K562 (cell line): ENCODE results near the gene SHLD2. TPM values are rescaled to one million over a fixed set of nuclear protein-coding genes. Genes with fewer than 3 reads are reported as not detected.

Experiments used
- CBX8 ChIP-seq: fragments of 200-600 bp; sonication (generic); IDR thresholded peaks from 2 replicates; pipeline ENCODE4 v1.6.1; 2012; ENCODE audit warnings: borderline replicate concordance, mixed run types, low read depth, mild to moderate bottlenecking, moderate library complexity, mixed read lengths, low read length, control low read depth, inconsistent platforms; ENCODE audit not compliant: poor library complexity, severe bottlenecking; ENCODE audit errors: extremely low read depth
- GABPA ChIP-seq: fragments of 200-800 bp; sonication (Bioruptor generic); conservative IDR thresholded peaks from 2 replicates; pipeline ENCODE4 v1.6.1; 2016; ENCODE audit warnings: low read depth, missing genetic modification characterization, missing compliant biosample characterization
- MYC ChIP-seq, 2 experiments: fragments of 250-450 bp in 1 of 2; sonication (Bioruptor Pico) in 1 of 2; IDR thresholded peaks; 2 replicates each; pipeline versions ENCODE4 v1.5.1 to v1.6.1; 2012 to 2021; ENCODE audit warnings: low read depth in 2 of 2, borderline replicate concordance in 1 of 2, improper control_type of control experiment in 1 of 2, low read length in 1 of 2, mild to moderate bottlenecking in 1 of 2, moderate library complexity in 1 of 2
- RNF2 ChIP-seq: sonication (generic); IDR thresholded peaks from 2 replicates; pipeline ENCODE4 v1.6.1; 2016
- TCF7L2 ChIP-seq: fragments of 150-350 bp; IDR thresholded peaks from 2 replicates; pipeline ENCODE4 v1.6.1; 2016; ENCODE audit warnings: low read depth, mild to moderate bottlenecking, low read length, moderate library complexity
- ZFP1 ChIP-seq: fragments of 450-650 bp; formaldehyde crosslinking; IDR thresholded peaks from 2 replicates; pipeline ENCODE4 v1.4.0; 2020; ENCODE audit warnings: mild to moderate bottlenecking, mixed read lengths
- ZNF707 ChIP-seq: fragments of 250-450 bp; sonication (Bioruptor Pico); conservative IDR thresholded peaks from 2 replicates; pipeline ENCODE4 v1.8.0; 2022; ENCODE audit warnings: inconsistent platforms, mild to moderate bottlenecking, moderate library complexity
- polyA plus RNA-seq, 8 experiments: library from polyadenylated mRNA; depleted of rRNA in 4 of 8; stranded (reverse) in 5 of 8; unstranded in 3 of 8; fragments of >200 nt; fragmentation: Nextera tagmentation in 2 of 8; fragmentation: Illumina TruSeq in 1 of 8; extraction: Ambion mirVana in 2 of 8; extraction: Trizol in 1 of 8; gene quantifications; 2 replicates each; pipeline versions ENCODE4 v1.2.1 to v1.2.3, GENCODE V29; 2011 to 2014; ENCODE audit warnings: inconsistent platforms in 1 of 8, missing spikeins in 1 of 8
- total RNA-seq, 7 experiments: library from RNA; depleted of rRNA in 6 of 7; stranded (reverse); fragments of >200 nt in 6 of 7; fragmentation: Illumina TruSeq in 2 of 7; extraction: Trizol in 2 of 7; gene quantifications; 2 replicates each; pipeline versions ENCODE4 v1.2.1 to v1.2.3, GENCODE V29; 2011 to 2021; ENCODE audit warnings: low replicate concordance in 1 of 7
- TF ChIP-seq, protein P1 (sequence below): fragments of 250-450 bp; sonication (Bioruptor Pico); IDR thresholded peaks from 2 replicates; pipeline ENCODE4 v1.4.0; 2020
- TF ChIP-seq, protein P2 (sequence below): fragments of 450-650 bp; IDR thresholded peaks from 2 replicates; pipeline ENCODE4 v1.6.1; 2016; ENCODE audit warnings: antibody characterized with exemption
- TF ChIP-seq, protein P3 (sequence below): sonication (generic); formaldehyde crosslinking; IDR thresholded peaks from 2 replicates; pipeline ENCODE4 v1.8.0; 2022; ENCODE audit warnings: mild to moderate bottlenecking, missing genetic modification reagents, borderline replicate concordance
- TF ChIP-seq, protein P4 (sequence below): sonication (generic); formaldehyde crosslinking; IDR thresholded peaks from 2 replicates; pipeline ENCODE4 v1.9.0; 2022; ENCODE audit warnings: mild to moderate bottlenecking, missing genetic modification reagents

SHLD2 gene
- total and polyA plus RNA-seq, 9 of the 15 experiments (the other 6 are each of a cell fraction or from before 2014, with no cell fraction given) = 21.6 to 51.2 (median 39.4) TPM

DNA sequence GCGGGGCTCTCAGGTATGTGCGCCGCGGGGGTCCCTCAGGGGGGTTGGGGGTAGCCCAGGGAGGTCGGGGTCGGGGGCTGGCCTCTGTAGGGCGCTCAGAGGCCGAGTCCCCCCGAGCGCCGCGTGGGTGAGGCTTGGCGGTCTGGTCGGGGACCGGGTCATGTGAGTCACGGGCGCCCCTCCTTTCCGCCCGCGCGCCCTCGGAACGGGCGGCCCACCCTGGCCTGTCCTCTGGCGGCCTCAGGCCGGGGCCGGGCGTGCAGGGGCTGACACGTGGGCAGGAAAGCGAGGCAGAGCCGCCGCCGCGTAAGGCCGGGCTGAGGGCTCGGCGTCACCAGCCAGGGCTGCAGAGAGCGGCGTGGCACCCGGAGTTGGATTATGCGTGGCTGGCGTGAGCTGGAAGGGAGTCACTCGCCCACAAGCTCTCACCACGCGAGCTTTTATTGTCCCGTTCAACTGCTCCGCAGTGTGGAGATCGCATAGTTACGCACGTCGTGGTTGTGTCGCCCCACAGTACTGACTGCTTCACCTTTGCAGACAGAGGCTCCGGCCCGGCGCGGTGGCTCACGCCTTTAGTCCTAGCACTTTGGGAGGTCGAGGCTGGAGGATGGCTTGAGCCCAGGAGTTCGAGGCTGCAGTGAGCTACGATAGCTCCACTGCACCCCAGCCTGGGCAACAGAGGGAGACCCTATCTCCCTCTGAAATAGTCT, 385 bp downstream of the SHLD2 start (continued):
- TF ChIP-seq, protein P1, sequence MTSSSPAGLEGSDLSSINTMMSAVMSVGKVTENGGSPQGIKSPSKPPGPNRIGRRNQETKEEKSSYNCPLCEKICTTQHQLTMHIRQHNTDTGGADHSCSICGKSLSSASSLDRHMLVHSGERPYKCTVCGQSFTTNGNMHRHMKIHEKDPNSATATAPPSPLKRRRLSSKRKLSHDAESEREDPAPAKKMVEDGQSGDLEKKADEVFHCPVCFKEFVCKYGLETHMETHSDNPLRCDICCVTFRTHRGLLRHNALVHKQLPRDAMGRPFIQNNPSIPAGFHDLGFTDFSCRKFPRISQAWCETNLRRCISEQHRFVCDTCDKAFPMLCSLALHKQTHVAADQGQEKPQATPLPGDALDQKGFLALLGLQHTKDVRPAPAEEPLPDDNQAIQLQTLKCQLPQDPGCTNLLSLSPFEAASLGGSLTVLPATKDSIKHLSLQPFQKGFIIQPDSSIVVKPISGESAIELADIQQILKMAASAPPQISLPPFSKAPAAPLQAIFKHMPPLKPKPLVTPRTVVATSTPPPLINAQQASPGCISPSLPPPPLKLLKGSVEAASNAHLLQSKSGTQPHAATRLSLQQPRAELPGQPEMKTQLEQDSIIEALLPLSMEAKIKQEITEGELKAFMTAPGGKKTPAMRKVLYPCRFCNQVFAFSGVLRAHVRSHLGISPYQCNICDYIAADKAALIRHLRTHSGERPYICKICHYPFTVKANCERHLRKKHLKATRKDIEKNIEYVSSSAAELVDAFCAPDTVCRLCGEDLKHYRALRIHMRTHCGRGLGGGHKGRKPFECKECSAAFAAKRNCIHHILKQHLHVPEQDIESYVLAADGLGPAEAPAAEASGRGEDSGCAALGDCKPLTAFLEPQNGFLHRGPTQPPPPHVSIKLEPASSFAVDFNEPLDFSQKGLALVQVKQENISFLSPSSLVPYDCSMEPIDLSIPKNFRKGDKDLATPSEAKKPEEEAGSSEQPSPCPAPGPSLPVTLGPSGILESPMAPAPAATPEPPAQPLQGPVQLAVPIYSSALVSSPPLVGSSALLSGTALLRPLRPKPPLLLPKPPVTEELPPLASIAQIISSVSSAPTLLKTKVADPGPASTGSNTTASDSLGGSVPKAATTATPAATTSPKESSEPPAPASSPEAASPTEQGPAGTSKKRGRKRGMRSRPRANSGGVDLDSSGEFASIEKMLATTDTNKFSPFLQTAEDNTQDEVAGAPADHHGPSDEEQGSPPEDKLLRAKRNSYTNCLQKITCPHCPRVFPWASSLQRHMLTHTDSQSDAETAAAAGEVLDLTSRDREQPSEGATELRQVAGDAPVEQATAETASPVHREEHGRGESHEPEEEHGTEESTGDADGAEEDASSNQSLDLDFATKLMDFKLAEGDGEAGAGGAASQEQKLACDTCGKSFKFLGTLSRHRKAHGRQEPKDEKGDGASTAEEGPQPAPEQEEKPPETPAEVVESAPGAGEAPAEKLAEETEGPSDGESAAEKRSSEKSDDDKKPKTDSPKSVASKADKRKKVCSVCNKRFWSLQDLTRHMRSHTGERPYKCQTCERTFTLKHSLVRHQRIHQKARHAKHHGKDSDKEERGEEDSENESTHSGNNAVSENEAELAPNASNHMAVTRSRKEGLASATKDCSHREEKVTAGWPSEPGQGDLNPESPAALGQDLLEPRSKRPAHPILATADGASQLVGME (CRISPR knock-in tag) = no peak
- TF ChIP-seq CBX8 (no peak), TCF7L2 (no peak), GABPA (no peak), ZFP1 (CRISPR knock-in tag) (no peak), RNF2 (peak; percentile 35; the same call in 1 of the 2 replicates), ZNF707 (CRISPR knock-in tag) (no peak), MYC (IDR thresholded peaks at IDR 0.05; ENCODE audit: low read depth, low read length) (peak; percentile 90), MYC (CRISPR knock-in tag; IDR thresholded peaks at IDR 0.05; ENCODE audit: borderline replicate concordance, low read depth) (no peak)
- TF ChIP-seq, protein P2, sequence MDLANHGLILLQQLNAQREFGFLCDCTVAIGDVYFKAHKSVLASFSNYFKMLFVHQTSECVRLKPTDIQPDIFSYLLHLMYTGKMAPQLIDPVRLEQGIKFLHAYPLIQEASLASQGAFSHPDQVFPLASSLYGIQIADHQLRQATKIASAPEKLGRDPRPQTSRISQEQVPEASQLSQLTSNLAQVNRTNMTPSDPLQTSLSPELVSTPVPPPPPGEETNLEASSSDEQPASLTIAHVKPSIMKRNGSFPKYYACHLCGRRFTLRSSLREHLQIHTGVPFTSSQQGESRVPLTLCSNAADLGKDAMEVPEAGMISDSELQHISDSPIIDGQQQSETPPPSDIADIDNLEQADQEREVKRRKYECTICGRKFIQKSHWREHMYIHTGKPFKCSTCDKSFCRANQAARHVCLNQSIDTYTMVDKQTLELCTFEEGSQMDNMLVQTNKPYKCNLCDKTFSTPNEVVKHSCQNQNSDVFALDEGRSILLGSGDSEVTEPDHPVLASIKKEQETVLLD = 0 out of 2 replicates have a peak, but pooled peaks have one; percentile 49
- TF ChIP-seq, protein P3, sequence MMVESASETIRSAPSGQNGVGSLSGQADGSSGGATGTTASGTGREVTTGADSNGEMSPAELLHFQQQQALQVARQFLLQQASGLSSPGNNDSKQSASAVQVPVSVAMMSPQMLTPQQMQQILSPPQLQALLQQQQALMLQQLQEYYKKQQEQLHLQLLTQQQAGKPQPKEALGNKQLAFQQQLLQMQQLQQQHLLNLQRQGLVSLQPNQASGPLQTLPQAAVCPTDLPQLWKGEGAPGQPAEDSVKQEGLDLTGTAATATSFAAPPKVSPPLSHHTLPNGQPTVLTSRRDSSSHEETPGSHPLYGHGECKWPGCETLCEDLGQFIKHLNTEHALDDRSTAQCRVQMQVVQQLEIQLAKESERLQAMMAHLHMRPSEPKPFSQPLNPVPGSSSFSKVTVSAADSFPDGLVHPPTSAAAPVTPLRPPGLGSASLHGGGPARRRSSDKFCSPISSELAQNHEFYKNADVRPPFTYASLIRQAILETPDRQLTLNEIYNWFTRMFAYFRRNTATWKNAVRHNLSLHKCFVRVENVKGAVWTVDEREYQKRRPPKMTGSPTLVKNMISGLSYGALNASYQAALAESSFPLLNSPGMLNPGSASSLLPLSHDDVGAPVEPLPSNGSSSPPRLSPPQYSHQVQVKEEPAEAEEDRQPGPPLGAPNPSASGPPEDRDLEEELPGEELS = peak; percentile 44; the same call in 1 of the 2 replicates
- TF ChIP-seq, protein P4, sequence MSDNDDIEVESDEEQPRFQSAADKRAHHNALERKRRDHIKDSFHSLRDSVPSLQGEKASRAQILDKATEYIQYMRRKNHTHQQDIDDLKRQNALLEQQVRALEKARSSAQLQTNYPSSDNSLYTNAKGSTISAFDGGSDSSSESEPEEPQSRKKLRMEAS (CRISPR knock-in tag) = peak; percentile 96
